Peyer's patch (tissue), 4 donors: ENCODE results near the gene CRY2.

Source experiments
- POLR2A ChIP-seq, 2 donors: fragments of 450-650 bp; IDR thresholded peaks; one replicate each; pipeline ENCODE4 v1.5.1; 2017; ENCODE audit warnings: antibody characterized with exemption in 2 of 2, mild to moderate bottlenecking in 2 of 2, moderate library complexity in 2 of 2
- TF ChIP-seq, protein P1 (sequence below), 6 experiments: fragments of 450-650 bp in 4 of 6; fragments of 200-600 bp in 2 of 6; sonication (generic) in 1 of 6; IDR thresholded peaks; one replicate each; pipeline ENCODE4 v1.5.1; 2017 to 2019; ENCODE audit warnings: antibody characterized with exemption in 6 of 6, mild to moderate bottlenecking in 3 of 6, moderate library complexity in 1 of 6

DNA sequence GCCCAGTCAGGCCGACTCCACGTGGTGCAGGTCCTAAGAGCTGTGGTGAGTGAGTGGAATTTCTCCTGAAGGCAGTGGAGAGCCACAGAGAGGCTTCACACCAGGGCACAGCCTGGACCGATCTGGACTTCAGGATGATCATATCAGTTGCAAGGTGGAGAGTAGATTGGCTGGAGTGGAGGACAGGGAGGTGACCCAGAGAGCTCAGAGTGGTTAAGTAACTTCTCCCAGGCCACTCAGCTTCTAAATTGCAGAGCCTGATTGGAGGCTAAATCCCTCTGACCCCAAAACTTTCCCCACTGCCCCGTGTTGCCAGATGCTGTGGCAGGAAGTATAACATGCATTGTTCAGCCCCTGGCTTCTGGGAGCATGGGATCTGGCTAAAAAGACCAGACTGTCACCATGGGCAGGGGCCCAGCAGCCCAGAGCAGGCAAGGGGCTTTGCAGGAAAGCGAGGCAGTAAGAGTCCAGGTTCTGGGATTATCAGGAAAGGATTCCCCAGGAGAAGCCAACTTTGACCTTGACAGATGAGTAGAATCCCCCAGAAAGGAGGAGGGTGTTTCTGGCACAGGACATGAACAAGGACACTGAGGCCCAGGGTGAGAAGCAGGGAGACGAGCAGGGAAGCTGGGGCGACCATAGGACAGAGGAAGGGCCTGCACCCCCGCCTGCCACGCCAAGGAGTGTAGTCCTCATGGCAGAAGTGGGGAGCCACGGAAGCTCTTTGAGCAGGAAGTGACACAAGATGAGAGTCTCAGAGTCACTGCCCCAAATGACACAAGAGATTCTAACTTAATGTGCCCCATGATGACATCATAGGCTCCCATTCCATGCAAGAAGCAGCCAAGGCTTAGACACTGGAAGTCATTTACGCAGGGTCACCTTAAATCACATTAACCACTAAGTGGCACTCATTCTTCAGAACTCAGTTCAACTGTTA lies 37.5 kb upstream of the CRY2 start:
- TF ChIP-seq, protein P1, sequence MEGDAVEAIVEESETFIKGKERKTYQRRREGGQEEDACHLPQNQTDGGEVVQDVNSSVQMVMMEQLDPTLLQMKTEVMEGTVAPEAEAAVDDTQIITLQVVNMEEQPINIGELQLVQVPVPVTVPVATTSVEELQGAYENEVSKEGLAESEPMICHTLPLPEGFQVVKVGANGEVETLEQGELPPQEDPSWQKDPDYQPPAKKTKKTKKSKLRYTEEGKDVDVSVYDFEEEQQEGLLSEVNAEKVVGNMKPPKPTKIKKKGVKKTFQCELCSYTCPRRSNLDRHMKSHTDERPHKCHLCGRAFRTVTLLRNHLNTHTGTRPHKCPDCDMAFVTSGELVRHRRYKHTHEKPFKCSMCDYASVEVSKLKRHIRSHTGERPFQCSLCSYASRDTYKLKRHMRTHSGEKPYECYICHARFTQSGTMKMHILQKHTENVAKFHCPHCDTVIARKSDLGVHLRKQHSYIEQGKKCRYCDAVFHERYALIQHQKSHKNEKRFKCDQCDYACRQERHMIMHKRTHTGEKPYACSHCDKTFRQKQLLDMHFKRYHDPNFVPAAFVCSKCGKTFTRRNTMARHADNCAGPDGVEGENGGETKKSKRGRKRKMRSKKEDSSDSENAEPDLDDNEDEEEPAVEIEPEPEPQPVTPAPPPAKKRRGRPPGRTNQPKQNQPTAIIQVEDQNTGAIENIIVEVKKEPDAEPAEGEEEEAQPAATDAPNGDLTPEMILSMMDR (IDR thresholded peaks at IDR 0.05): no peak
- no peak for TF ChIP-seq POLR2A (IDR thresholded peaks at IDR 0.05)
